H1 (cell line): ENCODE results near the gene SMIM5. TPM values are rescaled to one million over a fixed set of nuclear protein-coding genes. Genes with fewer than 3 reads are reported as not detected.

Experiments used
- CTCF ChIA-PET: fragments of 300-600 bp; sonication (Branson Sonifier 250); formaldehyde crosslinking; loops from one replicate; lab custom pipeline; 2021; ENCODE audit not compliant: partially characterized antibody; lab: Charles Lee
- POLR2A ChIA-PET: fragments of 300-600 bp; sonication (Branson Sonifier 250); formaldehyde crosslinking; loops from one replicate; lab custom pipeline; 2021; ENCODE audit warnings: inconsistent platforms; ENCODE audit not compliant: partially characterized antibody; lab: Charles Lee
- DNase-seq, 2 experiments: peaks; one replicate each; pipeline versions ENCODE4 v3.0.0 to v3.0.0-alpha.2; 2010 to 2022; ENCODE audit warnings: low spot score in 2 of 2, low read depth in 1 of 2, mixed read lengths in 1 of 2
- FAIRE-seq: peaks from 2 replicates; lab custom pipeline; 2011; peaks lifted over from hg19 to GRCh38; lab: Jason Lieb, UNC
- H2AFZ ChIP-seq: 2 replicates; pipeline ENCODE4 v1.8.1; 2012; ENCODE audit warnings: low read length, inconsistent platforms
- H2AK5ac ChIP-seq: 2 replicates; pipeline ENCODE4 v1.6.1; 2013; ENCODE audit warnings: low read depth, low read length
- H2BK120ac ChIP-seq: replicated peaks from 2 replicates; pipeline ENCODE3; 2013; ENCODE audit warnings: low read depth, low read length, inconsistent platforms
- H2BK12ac ChIP-seq: 2 replicates; pipeline ENCODE4 v1.6.1; 2013; ENCODE audit warnings: low read depth, low read length
- H2BK15ac ChIP-seq: 2 replicates; pipeline ENCODE4 v1.6.1; 2013; ENCODE audit warnings: low read length
- H2BK20ac ChIP-seq: 2 replicates; pipeline ENCODE4 v1.6.1; 2013; ENCODE audit warnings: low read length
- H2BK5ac ChIP-seq: 2 replicates; pipeline ENCODE4 v1.6.1; 2013; ENCODE audit warnings: low read depth, low read length
- H3K14ac ChIP-seq: 2 replicates; pipeline ENCODE4 v1.6.1; 2013; ENCODE audit warnings: inconsistent platforms; ENCODE audit not compliant: insufficient read length
- H3K18ac ChIP-seq: 2 replicates; pipeline ENCODE4 v1.6.1; 2013; ENCODE audit warnings: low read length; ENCODE audit errors: extremely low read depth
- H3K23ac ChIP-seq: 2 replicates; pipeline ENCODE4 v1.6.1; 2013; ENCODE audit warnings: inconsistent platforms; ENCODE audit not compliant: insufficient read length
- H3K23me2 ChIP-seq: 2 replicates; pipeline ENCODE4 v1.6.1; 2013; ENCODE audit warnings: low read depth, low read length
- H3K27ac ChIP-seq: 2 replicates; pipeline ENCODE4 v1.6.1; 2011; ENCODE audit warnings: low read depth, low read length, inconsistent platforms
- H3K27me3 ChIP-seq, 4 experiments: replicated peaks in 1 of 4; 1 replicate in 1 of 4; 2 replicates in 3 of 4; pipeline versions ENCODE4 v1.6.1 to v1.8.1; 2011 to 2013; ENCODE audit warnings: low read length in 3 of 4, mild to moderate bottlenecking in 3 of 4, inconsistent platforms in 2 of 4, mixed read lengths in 2 of 4, moderate library complexity in 1 of 4; ENCODE audit not compliant: control insufficient read depth in 3 of 4, insufficient read depth in 3 of 4; ENCODE audit errors: extremely low read depth in 1 of 4
- H3K36me3 ChIP-seq, 4 experiments: 2 replicates each; pipeline versions ENCODE4 v1.6.1 to v1.8.1; 2011 to 2013; ENCODE audit warnings: mild to moderate bottlenecking in 4 of 4, low read length in 3 of 4, moderate library complexity in 2 of 4, control low read depth in 1 of 4, inconsistent platforms in 1 of 4; ENCODE audit not compliant: insufficient read depth in 4 of 4, control insufficient read depth in 2 of 4
- H3K4ac ChIP-seq: replicated peaks from 2 replicates; pipeline ENCODE3; 2013; ENCODE audit warnings: low read length, low read depth, mixed read lengths, inconsistent platforms; ENCODE audit not compliant: insufficient read length
- H3K4me1 ChIP-seq, 4 experiments: replicated peaks in 1 of 4; 1 replicate in 1 of 4; 2 replicates in 3 of 4; pipeline versions ENCODE4 v1.6.1 to v1.8.1; 2011 to 2013; ENCODE audit warnings: low read length in 3 of 4, inconsistent platforms in 2 of 4, mixed read lengths in 1 of 4; ENCODE audit not compliant: insufficient read depth in 4 of 4, control insufficient read depth in 3 of 4
- H3K4me2 ChIP-seq, 2 experiments: 2 replicates each; pipeline versions ENCODE4 v1.6.1 to v1.8.1; 2011 to 2013; ENCODE audit warnings: low read depth in 2 of 2, low read length in 2 of 2, control low read depth in 1 of 2, inconsistent platforms in 1 of 2, mild to moderate bottlenecking in 1 of 2; ENCODE audit not compliant: insufficient read depth in 1 of 2
- H3K4me3 ChIP-seq, 4 experiments: fragments of 200-600, 300-600 bp in 1 of 4; sonication (generic), shearing (Covaris generic), sonication (Bioruptor Twin) in 1 of 4; 2 replicates each; pipeline versions ENCODE4 v1.5.1 to v1.8.1; 2011 to 2016; ENCODE audit warnings: low read length in 4 of 4, low read depth in 3 of 4, control low read depth in 2 of 4, inconsistent platforms in 2 of 4, mild to moderate bottlenecking in 2 of 4, mixed read lengths in 1 of 4, moderate library complexity in 1 of 4; ENCODE audit not compliant: insufficient read depth in 2 of 4; ENCODE audit errors: extremely low read depth in 1 of 4
- H3K56ac ChIP-seq: replicated peaks from 2 replicates; pipeline ENCODE3; 2013; ENCODE audit warnings: low read depth, mild to moderate bottlenecking, mixed read lengths, low read length, inconsistent platforms; ENCODE audit not compliant: insufficient read length
- H3K79me1 ChIP-seq: 2 replicates; pipeline ENCODE4 v1.6.1; 2013; ENCODE audit warnings: low read depth, low read length, control low read depth
- H3K79me2 ChIP-seq, 2 experiments: 2 replicates each; pipeline versions ENCODE4 v1.6.1 to v1.8.1; 2012 to 2013; ENCODE audit warnings: low read length in 2 of 2, mild to moderate bottlenecking in 2 of 2, inconsistent platforms in 1 of 2; ENCODE audit not compliant: insufficient read depth in 2 of 2, control insufficient read depth in 1 of 2
- H3K9ac ChIP-seq, 4 experiments: replicated peaks in 1 of 4; 1 replicate in 1 of 4; 2 replicates in 3 of 4; pipeline versions ENCODE4 v1.6.1 to v1.8.1; 2011 to 2013; ENCODE audit warnings: low read depth in 3 of 4, low read length in 3 of 4, control low read depth in 2 of 4, mild to moderate bottlenecking in 2 of 4, moderate library complexity in 2 of 4, inconsistent platforms in 1 of 4; ENCODE audit errors: extremely low read depth in 1 of 4
- H3K9me3 ChIP-seq, 2 experiments: 2 replicates each; pipeline versions ENCODE4 v1.6.1 to v1.8.1; 2012 to 2013; ENCODE audit warnings: mild to moderate bottlenecking in 2 of 2, moderate library complexity in 2 of 2, control low read depth in 1 of 2, inconsistent platforms in 1 of 2, low read depth in 1 of 2, low read length in 1 of 2, mixed read lengths in 1 of 2; ENCODE audit not compliant: insufficient read depth in 2 of 2
- H4K20me1 ChIP-seq, 2 experiments: replicated peaks in 1 of 2; 2 replicates each; pipeline versions ENCODE3 to v1.8.1; 2011 to 2013; ENCODE audit warnings: inconsistent platforms in 2 of 2, low read length in 2 of 2, mild to moderate bottlenecking in 1 of 2; ENCODE audit not compliant: insufficient read depth in 2 of 2, control insufficient read depth in 1 of 2
- H4K5ac ChIP-seq: 2 replicates; pipeline ENCODE4 v1.6.1; 2013; ENCODE audit warnings: low read length, low read depth, mixed read lengths, inconsistent platforms; ENCODE audit not compliant: insufficient read length
- H4K8ac ChIP-seq: 2 replicates; pipeline ENCODE4 v1.8.0; 2013; ENCODE audit warnings: mild to moderate bottlenecking, moderate library complexity, low read length, inconsistent platforms; ENCODE audit not compliant: insufficient read depth; ENCODE audit errors: extremely low read depth
- H4K91ac ChIP-seq: replicated peaks from 2 replicates; pipeline ENCODE3; 2013; ENCODE audit warnings: low read length, mixed read lengths, inconsistent platforms; ENCODE audit not compliant: insufficient read length
- BACH1 ChIP-seq: IDR thresholded peaks from 2 replicates; pipeline ENCODE4 v1.6.1; 2012; ENCODE audit warnings: low read length, improper control_type of control experiment
- CTCF ChIP-seq, 3 experiments: IDR thresholded peaks; 1 replicate in 2 of 3; 2 replicates in 1 of 3; pipeline versions ENCODE4 v1.5.1 to v1.6.1; 2011; ENCODE audit warnings: low read length in 3 of 3, mild to moderate bottlenecking in 3 of 3, inconsistent platforms in 2 of 3, low read depth in 1 of 3, moderate library complexity in 1 of 3; ENCODE audit not compliant: insufficient read depth in 1 of 3; ENCODE audit errors: control extremely low read depth in 1 of 3
- EP300 ChIP-seq, 2 experiments: IDR thresholded peaks; 1 replicate in 1 of 2; 2 replicates in 1 of 2; pipeline ENCODE4 v1.6.1; 2011 to 2012; ENCODE audit warnings: low read depth in 2 of 2, low read length in 2 of 2, mild to moderate bottlenecking in 2 of 2, borderline replicate concordance in 1 of 2, inconsistent platforms in 1 of 2, moderate library complexity in 1 of 2
- EZH2 ChIP-seq: fragments of 200-600 bp; sonication (generic); IDR thresholded peaks from 2 replicates; pipeline ENCODE4 v1.7.1; 2012; ENCODE audit warnings: low read depth, mild to moderate bottlenecking, moderate library complexity, low read length, inconsistent platforms; ENCODE audit not compliant: severe bottlenecking
- FOSL1 ChIP-seq: IDR thresholded peaks from 2 replicates; pipeline ENCODE4 v1.6.1; 2011; ENCODE audit warnings: mild to moderate bottlenecking, low read depth, low read length, moderate library complexity; ENCODE audit not compliant: insufficient read depth
- HDAC6 ChIP-seq: IDR thresholded peaks from one replicate; pipeline ENCODE4 v1.7.1; 2012; ENCODE audit warnings: low read depth, mild to moderate bottlenecking, inconsistent platforms, low read length, moderate library complexity
- KDM5A ChIP-seq: fragments of 200-600 bp; IDR thresholded peaks from 2 replicates; pipeline ENCODE4 v1.7.1; 2012; ENCODE audit warnings: mild to moderate bottlenecking, low read length, inconsistent platforms, mixed read lengths
- RNF2 ChIP-seq: fragments of 200-900, 300-1000 bp; sonication (generic); IDR thresholded peaks from 2 replicates; pipeline ENCODE4 v1.7.1; 2016; ENCODE audit warnings: borderline replicate concordance, low read depth, mild to moderate bottlenecking, antibody characterized with exemption, low read length; ENCODE audit not compliant: poor library complexity, severe bottlenecking; ENCODE audit errors: missing control alignments
- TAF1 ChIP-seq: IDR thresholded peaks from 2 replicates; pipeline ENCODE4 v1.6.1; 2011; ENCODE audit warnings: mild to moderate bottlenecking, low read depth, low read length
- YY1 ChIP-seq: IDR thresholded peaks from 2 replicates; pipeline ENCODE4 v1.6.1; 2011; ENCODE audit warnings: low read depth, mild to moderate bottlenecking, low read length
- WGBS, 2 experiments: shearing (Covaris generic) in 1 of 2; methylation state at CpG; one replicate each; pipeline versions ENCODE4 v1.1.6 to v1.1.7; 2013 to 2015; ENCODE audit warnings: low lambda C conversion rate in 2 of 2, mixed read lengths in 2 of 2, inconsistent platforms in 1 of 2, low coverage in 1 of 2, missing lambda C conversion rate in 1 of 2; ENCODE audit not compliant: insufficient replicate concordance in 2 of 2, insufficient coverage in 1 of 2, insufficient read length in 1 of 2; ENCODE audit errors: extremely low coverage in 1 of 2, missing lambda C conversion rate in 1 of 2; 5-methylcytosine and 5-hydroxymethylcytosine counted together
- polyA plus RNA-seq, 7 experiments: library from polyadenylated mRNA; depleted of rRNA in 3 of 7; stranded (reverse) in 5 of 7; unstranded in 2 of 7; fragments of >200 nt in 5 of 7; fragments of 200-250 nt in 2 of 7; gene quantifications; 1 replicate in 5 of 7; 2 replicates in 1 of 7; 4 replicates in 1 of 7; pipeline versions ENCODE4 v1.2.1 to v1.2.3, GENCODE V29; 2011 to 2013; ENCODE audit warnings: missing spikeins in 2 of 7, mixed read lengths in 2 of 7
- total RNA-seq: library from RNA; stranded (reverse); fragmentation: NEBNext Ultra II Directional; extraction: Animal tissue kit (Norgen Biotek cat#: 25700); gene quantifications from 2 replicates; pipeline ENCODE4 v1.2.1, GENCODE V29; 2021

The SMIM5 gene
- total and polyA plus RNA-seq, 2 of the 8 experiments (the other 6 are each of a cell fraction or from before 2014, with no cell fraction given): not detected

- peaks cover under 1% of the 10 kb centered on the region; the same call in 1 of the 2 replicates for H3K23me2 ChIP-seq
- no peak overlapping the region for H3K4me2 ChIP-seq
- peaks cover 0 to 6% (median 2%) of the 10 kb centered on the region in 4 experiments; a peak in 2 of 7 replicates for H3K4me1 ChIP-seq
- DNase-seq: no peak
- H4K20me1 ChIP-seq: peaks cover 0 to 4% of the 10 kb centered on the region in 2 experiments
- H3K9me3 ChIP-seq: no peaks in the 10 kb centered on the region
- peaks cover 0 to 9% of the 10 kb centered on the region in 2 experiments; a peak in 2 of 4 replicates for H3K79me2 ChIP-seq
- no peak overlapping the region for H2BK20ac ChIP-seq
- no peak overlapping the region for H3K56ac ChIP-seq
- no peak overlapping the region for H4K5ac ChIP-seq
- no peak overlapping the region for H3K18ac ChIP-seq
- H2BK12ac ChIP-seq: no peak overlapping the region
- H4K91ac ChIP-seq: no peak overlapping the region
- H2BK5ac ChIP-seq: no peak overlapping the region
- no peaks in the 10 kb centered on the region for H3K27me3 ChIP-seq
- H2AK5ac ChIP-seq: no peak overlapping the region
- 93% methylated on average over 4 of the region's 4 CpGs; no CpG with 5 or more reads in 1 of the 2 experiments for whole genome bisulfite sequencing, 2 experiments
- POLR2A ChIA-PET: interaction anchor here (0.9 to 1.6 kb wide), 4 partner anchors 11 to 92 kb away, joined by 3 to 4 read pairs (median 3); no protein-coding TSS in a partner anchor
- CTCF ChIA-PET: interaction anchor here (1.3 to 51.0 kb wide), 6 partner anchors 10 to 88 kb away, joined by 3 to 2200 read pairs (median 21); partner anchors contain the start of gene SMIM5
- no peak overlapping the region for H3K4me3 ChIP-seq
- H3K9ac ChIP-seq: no peak overlapping the region
- FAIRE-seq: no peak
- H4K8ac ChIP-seq: no peak overlapping the region
- H3K23ac ChIP-seq: no peak overlapping the region
- no peak overlapping the region for H3K4ac ChIP-seq
- no peaks in the 10 kb centered on the region for H3K79me1 ChIP-seq
- H2BK120ac ChIP-seq: no peak overlapping the region
- no peak overlapping the region for H3K27ac ChIP-seq
- H3K14ac ChIP-seq: no peak overlapping the region
- no peak overlapping the region for H2BK15ac ChIP-seq
- peaks cover 4 to 31% (median 15%) of the 10 kb centered on the region in 4 experiments; a peak in 6 of 8 replicates for H3K36me3 ChIP-seq
- no peak overlapping the region for H2AFZ ChIP-seq
- TF ChIP-seq HDAC6: no peak
- TF ChIP-seq BACH1: no peak
- TF ChIP-seq YY1: no peak
- TF ChIP-seq KDM5A: no peak
- TF ChIP-seq RNF2: no peak
- no peak for TF ChIP-seq EP300 (IDR thresholded peaks at IDR 0.05; ENCODE audit: borderline replicate concordance in 1 of 2, low read depth in 2 of 2, low read length in 2 of 2)
- TF ChIP-seq TAF1: no peak
- no peak for TF ChIP-seq CTCF (IDR thresholded peaks at IDR 0.05; ENCODE audit: control extremely low read depth in 1 of 3, insufficient read depth in 1 of 3, low read depth in 1 of 3, low read length in 3 of 3)
- TF ChIP-seq FOSL1: no peak
- TF ChIP-seq EZH2: no peak
These were observed 28.3 kb downstream of the SMIM5 start for GRCh38 chr17:75661531-75661930.
